ENCODE measurements around the gene UQCC3.

DNA sequence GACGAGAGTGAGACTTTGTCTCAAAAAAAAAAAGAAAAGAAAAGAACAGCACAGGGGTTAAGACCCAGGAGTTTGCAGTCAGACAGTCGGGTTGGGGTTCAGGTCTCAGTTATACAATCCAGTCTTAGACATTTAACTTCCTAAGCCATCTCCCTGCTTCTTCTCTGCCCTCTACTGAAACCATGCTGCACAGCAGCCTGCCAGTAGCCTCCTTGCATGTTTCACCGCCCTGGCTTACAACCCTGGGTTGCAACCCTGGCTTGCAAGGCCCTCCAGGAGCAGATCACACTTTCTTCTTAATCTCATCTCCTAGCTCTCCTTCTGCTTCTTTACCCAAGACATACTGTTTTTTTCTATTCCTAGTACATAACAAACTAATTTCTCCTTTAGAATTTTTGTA lies 43.8 kb upstream of the UQCC3 start:
- TF ChIP-seq CHD2 (IDR thresholded peaks at IDR 0.05; ENCODE audit: low read length, partially characterized antibody), result no peak
- no peak for TF ChIP-seq ELF1 (IDR thresholded peaks at IDR 0.05)

All from SK-N-SH (cell line).